Measurements from ENCODE around the gene PSMC5.

GRCh38 chr17:63820963-63821561, 6.2 kb upstream of the PSMC5 start:
- TF ChIP-seq, protein P1, sequence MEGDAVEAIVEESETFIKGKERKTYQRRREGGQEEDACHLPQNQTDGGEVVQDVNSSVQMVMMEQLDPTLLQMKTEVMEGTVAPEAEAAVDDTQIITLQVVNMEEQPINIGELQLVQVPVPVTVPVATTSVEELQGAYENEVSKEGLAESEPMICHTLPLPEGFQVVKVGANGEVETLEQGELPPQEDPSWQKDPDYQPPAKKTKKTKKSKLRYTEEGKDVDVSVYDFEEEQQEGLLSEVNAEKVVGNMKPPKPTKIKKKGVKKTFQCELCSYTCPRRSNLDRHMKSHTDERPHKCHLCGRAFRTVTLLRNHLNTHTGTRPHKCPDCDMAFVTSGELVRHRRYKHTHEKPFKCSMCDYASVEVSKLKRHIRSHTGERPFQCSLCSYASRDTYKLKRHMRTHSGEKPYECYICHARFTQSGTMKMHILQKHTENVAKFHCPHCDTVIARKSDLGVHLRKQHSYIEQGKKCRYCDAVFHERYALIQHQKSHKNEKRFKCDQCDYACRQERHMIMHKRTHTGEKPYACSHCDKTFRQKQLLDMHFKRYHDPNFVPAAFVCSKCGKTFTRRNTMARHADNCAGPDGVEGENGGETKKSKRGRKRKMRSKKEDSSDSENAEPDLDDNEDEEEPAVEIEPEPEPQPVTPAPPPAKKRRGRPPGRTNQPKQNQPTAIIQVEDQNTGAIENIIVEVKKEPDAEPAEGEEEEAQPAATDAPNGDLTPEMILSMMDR (conservative IDR thresholded peaks at IDR 0.05; ENCODE audit: low read length) = no peak
- TF ChIP-seq EZH2phosphoT487 (IDR thresholded peaks at IDR 0.05; ENCODE audit: borderline replicate concordance) = no peak
